Loucy (cell line): Measurements from ENCODE around the gene SYNJ2.

ENCODE experiments used
- H2AFZ ChIP-seq: fragments of 200-600 bp; sonication (generic); 2 replicates; pipeline ENCODE4 v1.6.0; 2016; ENCODE audit warnings: antibody characterized with exemption, mild to moderate bottlenecking, low read length, moderate library complexity
- H3F3A ChIP-seq: fragments of 200-600 bp; 2 replicates; pipeline ENCODE4 v1.6.0; 2016; ENCODE audit warnings: antibody characterized with exemption, low read depth, mild to moderate bottlenecking
- H3K27me3 ChIP-seq: fragments of 200-600 bp; sonication (generic); 2 replicates; pipeline ENCODE4 v1.6.1; 2014; ENCODE audit warnings: low read length, mild to moderate bottlenecking; ENCODE audit not compliant: insufficient read depth, poor library complexity, severe bottlenecking
- H3K36me3 ChIP-seq: fragments of 200-600 bp; sonication (generic); 2 replicates; pipeline ENCODE4 v1.6.1; 2016; ENCODE audit warnings: low read length; ENCODE audit not compliant: insufficient read depth
- H3K4me1 ChIP-seq: fragments of 200-600 bp; sonication (generic); 2 replicates; pipeline ENCODE4 v1.5.1; 2014; ENCODE audit warnings: low read length, mild to moderate bottlenecking; ENCODE audit not compliant: insufficient read depth, poor library complexity, severe bottlenecking
- H3K4me2 ChIP-seq: fragments of 200-600 bp; sonication (generic); 2 replicates; pipeline ENCODE4 v1.6.0; 2014; ENCODE audit warnings: antibody characterized with exemption, low read length, low read depth, mild to moderate bottlenecking; ENCODE audit not compliant: poor library complexity, severe bottlenecking
- H3K4me3 ChIP-seq: fragments of 200-600 bp; sonication (generic); 2 replicates; pipeline ENCODE4 v1.5.1; 2014; ENCODE audit warnings: low read length, mild to moderate bottlenecking, mixed read lengths; ENCODE audit not compliant: poor library complexity, severe bottlenecking
- H3K79me2 ChIP-seq: fragments of 200-600 bp; sonication (generic); 2 replicates; pipeline ENCODE4 v1.6.1; 2014; ENCODE audit warnings: low read length; ENCODE audit not compliant: insufficient read depth
- H3K9ac ChIP-seq: fragments of 200-600 bp; sonication (generic); 2 replicates; pipeline ENCODE4 v1.6.0; 2014; ENCODE audit warnings: mild to moderate bottlenecking, low read depth, low read length, moderate library complexity; ENCODE audit not compliant: poor library complexity, severe bottlenecking
- H3K9me2 ChIP-seq: fragments of 200-600 bp; sonication (generic); replicated peaks from 2 replicates; pipeline ENCODE4 v1.6.1; 2016; ENCODE audit warnings: low read depth, low read length, mixed read lengths
- H3K9me3 ChIP-seq: fragments of 200-600 bp; sonication (generic); 2 replicates; pipeline ENCODE4 v1.6.1; 2014; ENCODE audit warnings: mild to moderate bottlenecking, antibody characterized with exemption, low read length, low read depth; ENCODE audit not compliant: insufficient read depth
- H4K20me1 ChIP-seq: fragments of 200-600 bp; sonication (generic); 2 replicates; pipeline ENCODE4 v1.6.0; 2014; ENCODE audit warnings: antibody characterized with exemption, low read length, mild to moderate bottlenecking; ENCODE audit not compliant: insufficient read depth, poor library complexity, severe bottlenecking
- EZH2phosphoT487 ChIP-seq: fragments of 200-600 bp; IDR thresholded peaks from 2 replicates; pipeline ENCODE4 v1.6.1; 2018; ENCODE audit warnings: antibody characterized with exemption, mild to moderate bottlenecking, moderate library complexity, borderline replicate concordance
- TF ChIP-seq, protein P1 (sequence below): fragments of 200-600 bp; sonication (generic); conservative IDR thresholded peaks from 2 replicates; pipeline ENCODE4 v1.5.1; 2014; ENCODE audit warnings: mild to moderate bottlenecking, antibody characterized with exemption, low read length

SYNJ2 gene

DNA sequence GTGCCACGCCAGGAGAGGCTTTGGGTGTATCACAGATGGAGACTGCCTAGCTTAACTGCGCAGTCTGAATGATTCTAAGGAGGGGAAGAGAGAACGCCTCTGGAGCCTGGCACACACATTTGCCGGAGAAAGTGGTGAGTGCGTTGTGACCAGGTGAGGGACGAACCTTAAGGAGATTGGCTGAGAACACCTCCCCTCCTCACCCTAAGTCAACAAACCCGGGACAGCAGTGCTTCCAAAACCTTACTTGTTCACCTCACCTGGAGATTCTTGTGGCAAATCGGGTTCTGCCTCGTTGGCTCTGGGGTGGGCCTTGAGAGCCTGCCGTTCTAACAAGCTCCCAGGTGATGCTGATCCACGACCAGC, 9.4 kb downstream of the SYNJ2 start:
- H3K9me2 ChIP-seq, result no peaks in the 10 kb centered on the region
- peaks cover 51% of the 10 kb centered on the region for H3K4me1 ChIP-seq
- H3K27me3 ChIP-seq, result no peaks in the 10 kb centered on the region
- H3K4me3 ChIP-seq, result peak overlapping the region; percentile 67
- H3K9ac ChIP-seq, result peak overlapping the region; percentile 60
- peak overlapping the region; percentile 62; the same call in 1 of the 2 replicates for H2AFZ ChIP-seq
- no peaks in the 10 kb centered on the region for H3K9me3 ChIP-seq
- no peaks in the 10 kb centered on the region for H4K20me1 ChIP-seq
- no peaks in the 10 kb centered on the region for H3F3A ChIP-seq
- no peaks in the 10 kb centered on the region for H3K36me3 ChIP-seq
- peaks cover 77% of the 10 kb centered on the region for H3K79me2 ChIP-seq
- peak overlapping the region; percentile 83 for H3K4me2 ChIP-seq
- TF ChIP-seq, protein P1, sequence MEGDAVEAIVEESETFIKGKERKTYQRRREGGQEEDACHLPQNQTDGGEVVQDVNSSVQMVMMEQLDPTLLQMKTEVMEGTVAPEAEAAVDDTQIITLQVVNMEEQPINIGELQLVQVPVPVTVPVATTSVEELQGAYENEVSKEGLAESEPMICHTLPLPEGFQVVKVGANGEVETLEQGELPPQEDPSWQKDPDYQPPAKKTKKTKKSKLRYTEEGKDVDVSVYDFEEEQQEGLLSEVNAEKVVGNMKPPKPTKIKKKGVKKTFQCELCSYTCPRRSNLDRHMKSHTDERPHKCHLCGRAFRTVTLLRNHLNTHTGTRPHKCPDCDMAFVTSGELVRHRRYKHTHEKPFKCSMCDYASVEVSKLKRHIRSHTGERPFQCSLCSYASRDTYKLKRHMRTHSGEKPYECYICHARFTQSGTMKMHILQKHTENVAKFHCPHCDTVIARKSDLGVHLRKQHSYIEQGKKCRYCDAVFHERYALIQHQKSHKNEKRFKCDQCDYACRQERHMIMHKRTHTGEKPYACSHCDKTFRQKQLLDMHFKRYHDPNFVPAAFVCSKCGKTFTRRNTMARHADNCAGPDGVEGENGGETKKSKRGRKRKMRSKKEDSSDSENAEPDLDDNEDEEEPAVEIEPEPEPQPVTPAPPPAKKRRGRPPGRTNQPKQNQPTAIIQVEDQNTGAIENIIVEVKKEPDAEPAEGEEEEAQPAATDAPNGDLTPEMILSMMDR, result no peak
- no peak for TF ChIP-seq EZH2phosphoT487

DNA sequence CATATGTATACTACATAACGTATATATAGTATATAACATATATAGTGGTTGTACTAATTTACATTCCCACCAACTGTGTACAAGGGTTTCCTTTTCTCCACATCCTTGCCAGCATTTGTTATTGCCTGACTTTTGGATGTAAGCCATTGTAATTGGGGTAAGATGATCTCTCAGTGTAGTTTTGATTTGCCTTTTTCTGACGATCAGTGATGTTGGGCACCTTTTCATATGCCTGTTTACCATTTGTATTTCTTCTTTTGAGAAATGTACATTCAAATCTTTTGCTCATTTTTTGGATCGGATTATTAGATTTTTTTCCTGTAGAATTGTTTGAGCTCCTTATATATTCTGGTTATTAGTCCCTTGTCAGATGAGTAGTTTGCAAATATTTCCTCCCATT, 11.4 kb downstream of the SYNJ2 start:
- H3K9ac ChIP-seq, result no peak overlapping the region
- H3K4me2 ChIP-seq, result no peak overlapping the region
- no peak for TF ChIP-seq EZH2phosphoT487
- TF ChIP-seq, protein P1, result no peak
- no peaks in the 10 kb centered on the region for H3K36me3 ChIP-seq
- no peak overlapping the region for H2AFZ ChIP-seq
- no peaks in the 10 kb centered on the region for H3F3A ChIP-seq
- peaks cover 86% of the 10 kb centered on the region for H3K79me2 ChIP-seq
- no peaks in the 10 kb centered on the region for H3K9me2 ChIP-seq
- H3K9me3 ChIP-seq, result no peaks in the 10 kb centered on the region
- peaks cover 61% of the 10 kb centered on the region for H3K4me1 ChIP-seq
- no peak overlapping the region for H3K4me3 ChIP-seq
- no peaks in the 10 kb centered on the region for H3K27me3 ChIP-seq
- no peaks in the 10 kb centered on the region for H4K20me1 ChIP-seq

DNA sequence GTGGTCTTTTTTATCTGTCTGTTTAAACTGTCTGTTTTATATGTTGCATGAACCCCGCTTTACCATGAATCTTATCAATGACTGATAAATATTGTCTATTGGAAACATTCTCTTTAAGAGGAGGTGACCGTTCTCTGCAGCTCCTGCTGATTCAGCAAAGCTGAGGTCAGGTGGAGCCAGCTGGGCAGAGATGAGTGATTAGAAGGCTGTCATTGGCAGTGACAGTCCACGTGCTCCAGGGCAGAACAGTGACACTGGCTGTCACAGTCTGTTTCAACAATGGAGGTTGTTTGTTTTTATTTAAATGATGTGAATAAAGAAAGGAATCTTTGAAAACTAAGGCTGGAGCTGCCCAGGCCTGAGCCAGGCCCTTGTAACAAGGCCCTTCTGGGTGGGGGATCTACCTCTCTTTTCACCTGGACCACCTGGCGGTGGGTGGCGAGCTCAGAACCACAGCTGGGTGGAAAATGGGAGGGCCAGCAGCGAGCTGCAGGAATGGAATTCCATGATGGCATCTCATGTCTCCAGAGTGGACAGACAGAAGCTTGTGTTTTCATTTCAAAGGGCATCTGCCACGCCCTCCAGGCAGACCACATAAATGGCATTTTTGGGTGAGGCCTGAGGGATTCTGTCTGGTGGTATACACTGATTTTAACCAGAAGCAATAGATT, 12.6 kb downstream of the SYNJ2 start:
- Histone ChIP-seq H3K4me1 (peaks cover 52% of the 10 kb centered on the region), H4K20me1 (no peaks in the 10 kb centered on the region), H3K79me2 (peaks cover 74% of the 10 kb centered on the region), H3K4me2 (no peak overlapping the region), H3K4me3 (no peak overlapping the region), H3F3A (no peaks in the 10 kb centered on the region), H3K27me3 (no peaks in the 10 kb centered on the region), H3K9ac (no peak overlapping the region), H3K36me3 (no peaks in the 10 kb centered on the region), H3K9me3 (no peaks in the 10 kb centered on the region), H3K9me2 (no peaks in the 10 kb centered on the region), H2AFZ (no peak overlapping the region)
- TF ChIP-seq, protein P1, result no peak
- no peak for TF ChIP-seq EZH2phosphoT487
